Measurements from ENCODE around the gene SH3D21.

GRCh38 chr1:36256558-36257374 is 49.4 kb upstream of the SH3D21 start:
- TF ChIP-seq YY1 (tag by site-specific recombination; IDR thresholded peaks at IDR 0.05) (no peak), ZNF623 (tag by site-specific recombination; IDR thresholded peaks at IDR 0.05) (peak; percentile 34; the same call in 1 of the 2 replicates), RBAK (tag by site-specific recombination; IDR thresholded peaks at IDR 0.05) (no peak), ZSCAN30 (tag by site-specific recombination; IDR thresholded peaks at IDR 0.05) (no peak), ZNF660 (tag by site-specific recombination; IDR thresholded peaks at IDR 0.05) (no peak), ZNF664 (tag by site-specific recombination; IDR thresholded peaks at IDR 0.05) (no peak), ZNF645 (tag by site-specific recombination; IDR thresholded peaks at IDR 0.05) (no peak), ZNF292 (tag by site-specific recombination; IDR thresholded peaks at IDR 0.05; ENCODE audit: borderline replicate concordance, low read depth) (no peak), ZNF19 (tag by site-specific recombination; IDR thresholded peaks at IDR 0.05; ENCODE audit: low read depth) (no peak), ZNF707 (tag by site-specific recombination; IDR thresholded peaks at IDR 0.05) (no peak), ZNF677 (tag by site-specific recombination; IDR thresholded peaks at IDR 0.05) (no peak)
- TF ChIP-seq, protein P1, sequence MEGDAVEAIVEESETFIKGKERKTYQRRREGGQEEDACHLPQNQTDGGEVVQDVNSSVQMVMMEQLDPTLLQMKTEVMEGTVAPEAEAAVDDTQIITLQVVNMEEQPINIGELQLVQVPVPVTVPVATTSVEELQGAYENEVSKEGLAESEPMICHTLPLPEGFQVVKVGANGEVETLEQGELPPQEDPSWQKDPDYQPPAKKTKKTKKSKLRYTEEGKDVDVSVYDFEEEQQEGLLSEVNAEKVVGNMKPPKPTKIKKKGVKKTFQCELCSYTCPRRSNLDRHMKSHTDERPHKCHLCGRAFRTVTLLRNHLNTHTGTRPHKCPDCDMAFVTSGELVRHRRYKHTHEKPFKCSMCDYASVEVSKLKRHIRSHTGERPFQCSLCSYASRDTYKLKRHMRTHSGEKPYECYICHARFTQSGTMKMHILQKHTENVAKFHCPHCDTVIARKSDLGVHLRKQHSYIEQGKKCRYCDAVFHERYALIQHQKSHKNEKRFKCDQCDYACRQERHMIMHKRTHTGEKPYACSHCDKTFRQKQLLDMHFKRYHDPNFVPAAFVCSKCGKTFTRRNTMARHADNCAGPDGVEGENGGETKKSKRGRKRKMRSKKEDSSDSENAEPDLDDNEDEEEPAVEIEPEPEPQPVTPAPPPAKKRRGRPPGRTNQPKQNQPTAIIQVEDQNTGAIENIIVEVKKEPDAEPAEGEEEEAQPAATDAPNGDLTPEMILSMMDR (tag by site-specific recombination; IDR thresholded peaks at IDR 0.05): no peak
- TF ChIP-seq, protein P2, sequence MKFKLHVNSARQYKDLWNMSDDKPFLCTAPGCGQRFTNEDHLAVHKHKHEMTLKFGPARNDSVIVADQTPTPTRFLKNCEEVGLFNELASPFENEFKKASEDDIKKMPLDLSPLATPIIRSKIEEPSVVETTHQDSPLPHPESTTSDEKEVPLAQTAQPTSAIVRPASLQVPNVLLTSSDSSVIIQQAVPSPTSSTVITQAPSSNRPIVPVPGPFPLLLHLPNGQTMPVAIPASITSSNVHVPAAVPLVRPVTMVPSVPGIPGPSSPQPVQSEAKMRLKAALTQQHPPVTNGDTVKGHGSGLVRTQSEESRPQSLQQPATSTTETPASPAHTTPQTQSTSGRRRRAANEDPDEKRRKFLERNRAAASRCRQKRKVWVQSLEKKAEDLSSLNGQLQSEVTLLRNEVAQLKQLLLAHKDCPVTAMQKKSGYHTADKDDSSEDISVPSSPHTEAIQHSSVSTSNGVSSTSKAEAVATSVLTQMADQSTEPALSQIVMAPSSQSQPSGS (tag by site-specific recombination; IDR thresholded peaks at IDR 0.05; ENCODE audit: low read depth): no peak
- TF ChIP-seq, protein P3, sequence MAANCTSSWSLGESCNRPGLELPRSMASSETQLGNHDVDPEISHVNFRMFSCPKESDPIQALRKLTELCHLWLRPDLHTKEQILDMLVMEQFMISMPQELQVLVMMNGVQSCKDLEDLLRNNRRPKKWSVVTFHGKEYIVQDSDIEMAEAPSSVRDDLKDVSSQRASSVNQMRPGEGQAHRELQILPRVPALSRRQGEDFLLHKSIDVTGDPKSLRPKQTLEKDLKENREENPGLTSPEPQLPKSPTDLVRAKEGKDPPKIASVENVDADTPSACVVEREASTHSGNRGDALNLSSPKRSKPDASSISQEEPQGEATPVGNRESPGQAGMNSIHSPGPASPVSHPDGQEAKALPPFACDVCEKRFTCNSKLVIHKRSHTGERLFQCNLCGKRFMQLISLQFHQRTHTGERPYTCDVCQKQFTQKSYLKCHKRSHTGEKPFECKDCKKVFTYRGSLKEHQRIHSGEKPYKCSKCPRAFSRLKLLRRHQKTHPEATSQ (tag by site-specific recombination; IDR thresholded peaks at IDR 0.05): no peak

All from HEK293 (cell line).